ENCODE data around the gene MAN2A2. TPM values are rescaled to one million over a fixed set of nuclear protein-coding genes. Genes with fewer than 3 reads are reported as not detected.

The MAN2A2 gene
- total RNA-seq, 1 donor from 2014 or later, result 18.5 TPM

DNA sequence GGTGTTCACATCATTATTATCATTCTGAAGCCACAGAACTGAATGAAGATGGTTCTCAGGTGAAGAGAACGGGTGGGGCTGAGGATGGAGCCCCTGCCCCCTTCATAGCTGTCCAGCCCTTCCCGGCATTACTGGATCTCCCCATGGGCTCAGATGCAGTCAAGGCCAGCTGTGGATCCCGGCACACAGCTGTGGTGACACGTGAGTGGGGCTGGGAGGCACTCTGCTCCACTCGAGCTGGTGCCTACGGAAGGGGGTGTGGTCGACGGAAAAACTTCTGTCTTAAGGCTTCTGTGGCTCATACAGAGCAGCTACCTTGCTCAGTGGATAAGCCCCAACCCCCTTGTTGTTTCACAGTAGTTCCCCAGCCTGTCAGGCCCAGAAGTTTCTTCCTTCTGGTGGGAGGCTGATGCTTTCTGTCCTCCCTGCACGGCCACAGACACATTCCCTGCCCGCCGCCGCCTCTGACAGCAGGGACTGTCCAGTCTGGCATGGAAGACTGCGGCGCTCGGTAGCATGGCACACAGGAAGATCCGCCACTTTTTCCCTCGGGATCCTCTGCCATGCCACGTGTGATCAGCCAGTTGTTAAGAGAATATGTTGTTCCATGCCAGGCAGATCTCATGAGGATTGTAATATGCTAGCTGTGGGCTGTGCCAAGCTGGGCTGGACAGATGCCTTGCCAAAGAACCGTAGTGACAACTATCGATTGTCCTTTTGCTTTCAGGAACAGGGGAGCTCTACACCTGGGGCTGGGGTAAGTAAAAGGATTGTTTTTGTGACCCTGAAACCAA, 57.4 kb downstream of the MAN2A2 start:
- H2AFZ ChIP-seq (ENCODE audit: low read depth, low read length), result no peak overlapping the region
- no peak overlapping the region for H3K27ac ChIP-seq (ENCODE audit: low read depth, low read length)
- DNase-seq (ENCODE audit: low read depth), result no peak
- no peak overlapping the region for H3K4me3 Mint-ChIP-seq (ENCODE audit: unreplicated experiment)
- H3K9ac ChIP-seq (ENCODE audit: low read length), result no peak overlapping the region
- no peaks in the 10 kb centered on the region for H3K4me1 Mint-ChIP-seq (ENCODE audit: low read depth, unreplicated experiment)
- no peak overlapping the region for H3K4me2 ChIP-seq (ENCODE audit: low read length)
- H3K79me2 ChIP-seq (ENCODE audit: insufficient read depth, low read length), result peaks cover 3% of the 10 kb centered on the region
- H3K4me1 ChIP-seq (ENCODE audit: insufficient read depth, low read length), result peaks cover 18% of the 10 kb centered on the region
- no peaks in the 10 kb centered on the region for H3K27me3 ChIP-seq (ENCODE audit: insufficient read depth, low read length)
- no peak for FAIRE-seq
- no peaks in the 10 kb centered on the region for H3K27me3 Mint-ChIP-seq (ENCODE audit: low read depth, unreplicated experiment)
- H3K36me3 ChIP-seq (ENCODE audit: insufficient read depth, low read length), result peaks cover 5% of the 10 kb centered on the region
- H3K27ac Mint-ChIP-seq (ENCODE audit: unreplicated experiment), result no peak overlapping the region
- H3K9me3 Mint-ChIP-seq (ENCODE audit: unreplicated experiment), result no peaks in the 10 kb centered on the region
- TF ChIP-seq CTCF (IDR thresholded peaks at IDR 0.05; ENCODE audit: insufficient read depth, low read depth, low read length) (no peak), EZH2 (IDR thresholded peaks at IDR 0.05; ENCODE audit: insufficient read depth, low read length) (no peak)
- H3K36me3 Mint-ChIP-seq (ENCODE audit: low read depth, unreplicated experiment), result peaks cover 7% of the 10 kb centered on the region
- H4K20me1 ChIP-seq (ENCODE audit: insufficient read depth, low read length), result peaks cover 5% of the 10 kb centered on the region
- no peak overlapping the region for H3K4me3 ChIP-seq (ENCODE audit: insufficient read depth, low read depth, low read length)
- H3K9me3 ChIP-seq (ENCODE audit: insufficient read depth, low read depth, low read length), result no peaks in the 10 kb centered on the region

DNA sequence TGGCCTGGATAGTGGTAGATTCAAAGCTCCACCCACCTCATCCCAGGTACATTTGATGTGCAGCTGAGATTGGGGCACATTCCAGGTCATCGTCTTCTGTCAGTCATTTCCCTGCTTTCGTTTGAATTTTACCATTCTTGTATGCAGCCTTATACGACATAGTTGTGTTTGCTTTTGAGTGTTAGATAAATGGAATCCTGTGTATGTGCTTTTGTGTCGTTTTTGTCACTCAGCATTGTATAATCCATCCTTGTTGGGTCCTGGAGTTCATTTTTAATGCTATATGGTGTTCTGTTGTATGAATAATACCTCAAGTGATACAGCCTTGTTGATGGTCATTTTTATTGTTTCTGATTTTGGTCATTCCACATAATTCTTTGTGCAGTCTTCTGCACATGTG, 58.9 kb downstream of the MAN2A2 start:
- Histone ChIP-seq H3K4me1 (ENCODE audit: insufficient read depth, low read length) (peaks cover 10% of the 10 kb centered on the region), H2AFZ (ENCODE audit: low read depth, low read length) (no peak overlapping the region), H3K27ac (ENCODE audit: low read depth, low read length) (no peak overlapping the region), H3K9ac (ENCODE audit: low read length) (no peak overlapping the region), H4K20me1 (ENCODE audit: insufficient read depth, low read length) (peaks cover 8% of the 10 kb centered on the region), H3K79me2 (ENCODE audit: insufficient read depth, low read length) (peaks cover 3% of the 10 kb centered on the region), H3K36me3 (ENCODE audit: insufficient read depth, low read length) (peaks cover 13% of the 10 kb centered on the region), H3K4me2 (ENCODE audit: low read length) (no peak overlapping the region), H3K9me3 (ENCODE audit: insufficient read depth, low read depth, low read length) (no peaks in the 10 kb centered on the region), H3K27me3 (ENCODE audit: insufficient read depth, low read length) (no peaks in the 10 kb centered on the region), H3K4me3 (ENCODE audit: insufficient read depth, low read depth, low read length) (no peak overlapping the region)
- no peaks in the 10 kb centered on the region for H3K4me1 Mint-ChIP-seq (ENCODE audit: low read depth, unreplicated experiment)
- no peak for DNase-seq (ENCODE audit: low read depth)
- no peak overlapping the region for H3K27ac Mint-ChIP-seq (ENCODE audit: unreplicated experiment)
- FAIRE-seq, result no peak
- peaks cover 7% of the 10 kb centered on the region for H3K36me3 Mint-ChIP-seq (ENCODE audit: low read depth, unreplicated experiment)
- no peaks in the 10 kb centered on the region for H3K27me3 Mint-ChIP-seq (ENCODE audit: low read depth, unreplicated experiment)
- H3K9me3 Mint-ChIP-seq (ENCODE audit: unreplicated experiment), result no peaks in the 10 kb centered on the region
- TF ChIP-seq EZH2 (IDR thresholded peaks at IDR 0.05; ENCODE audit: insufficient read depth, low read length) (no peak), CTCF (IDR thresholded peaks at IDR 0.05; ENCODE audit: insufficient read depth, low read depth, low read length) (no peak)
- no peak overlapping the region for H3K4me3 Mint-ChIP-seq (ENCODE audit: unreplicated experiment)

- Histone ChIP-seq H3K4me1 (ENCODE audit: insufficient read depth, low read length) (no peaks in the 10 kb centered on the region), H3K4me3 (ENCODE audit: insufficient read depth, low read depth, low read length) (no peak overlapping the region), H2AFZ (ENCODE audit: low read depth, low read length) (no peak overlapping the region), H3K36me3 (ENCODE audit: insufficient read depth, low read length) (peaks cover 42% of the 10 kb centered on the region), H3K27me3 (ENCODE audit: insufficient read depth, low read length) (no peaks in the 10 kb centered on the region), H3K9ac (ENCODE audit: low read length) (no peak overlapping the region), H3K9me3 (ENCODE audit: insufficient read depth, low read depth, low read length) (no peaks in the 10 kb centered on the region), H4K20me1 (ENCODE audit: insufficient read depth, low read length) (peaks cover 11% of the 10 kb centered on the region), H3K4me2 (ENCODE audit: low read length) (no peak overlapping the region), H3K27ac (ENCODE audit: low read depth, low read length) (no peak overlapping the region), H3K79me2 (ENCODE audit: insufficient read depth, low read length) (no peaks in the 10 kb centered on the region)
- H3K9me3 Mint-ChIP-seq (ENCODE audit: unreplicated experiment), result no peaks in the 10 kb centered on the region
- FAIRE-seq (no peak), DNase-seq (ENCODE audit: low read depth) (no peak)
- no peak for TF ChIP-seq EZH2 (IDR thresholded peaks at IDR 0.05; ENCODE audit: insufficient read depth, low read length)
- no peaks in the 10 kb centered on the region for H3K4me1 Mint-ChIP-seq (ENCODE audit: low read depth, unreplicated experiment)
- H3K36me3 Mint-ChIP-seq (ENCODE audit: low read depth, unreplicated experiment), result peaks cover 5% of the 10 kb centered on the region
- no peak overlapping the region for H3K4me3 Mint-ChIP-seq (ENCODE audit: unreplicated experiment)
- no peak overlapping the region for H3K27ac Mint-ChIP-seq (ENCODE audit: unreplicated experiment)
- no peaks in the 10 kb centered on the region for H3K27me3 Mint-ChIP-seq (ENCODE audit: low read depth, unreplicated experiment)
Measured at GRCh38 chr15:90966262-90966661, 63.2 kb downstream of the MAN2A2 start.
